SK-N-SH (cell line): ENCODE data around the gene PDZRN4. TPM values are rescaled to one million over a fixed set of nuclear protein-coding genes. Genes with fewer than 3 reads are reported as not detected.

Experiments used
- CTCF ChIA-PET: fragments of 300-600, 350-600 bp; formaldehyde crosslinking; extraction: SDS; loops from one replicate; lab custom pipeline; 2021; lab: Yijun Ruan, JAX
- POLR2A ChIA-PET: fragments of 350-600 bp; sonication (Branson Sonifier 250); formaldehyde crosslinking; extraction: SDS; loops from one replicate; lab custom pipeline; 2020; ENCODE audit warnings: antibody characterized with exemption, inconsistent platforms; lab: Yijun Ruan, JAX
- DNase-seq: peaks from one replicate; pipeline ENCODE4 v3.0.0; 2012
- H2AFZ ChIP-seq: fragments of 200-600 bp; sonication (generic); 2 replicates; pipeline ENCODE4 v1.8.1; 2016; ENCODE audit warnings: antibody characterized with exemption, mild to moderate bottlenecking, low read depth
- H3F3A ChIP-seq: fragments of 200-600 bp; sonication (generic); replicated peaks from 2 replicates; pipeline ENCODE3; 2016; ENCODE audit warnings: antibody characterized with exemption, mild to moderate bottlenecking; ENCODE audit not compliant: insufficient read depth
- H3K27ac ChIP-seq, 2 experiments: fragments of 200-500 bp in 1 of 2; fragments of 200-600 bp in 1 of 2; sonication (Bioruptor generic) in 1 of 2; sonication (generic), shearing (Covaris generic) in 1 of 2; 2 replicates each; pipeline versions ENCODE4 v1.5.1 to v1.6.1; 2014 to 2016; ENCODE audit warnings: low read depth in 2 of 2, inconsistent platforms in 1 of 2, low read length in 1 of 2, mild to moderate bottlenecking in 1 of 2, mixed read lengths in 1 of 2
- H3K27me3 ChIP-seq: fragments of 200-600 bp; sonication (generic), shearing (Covaris generic); 2 replicates; pipeline ENCODE4 v1.6.1; 2016; ENCODE audit warnings: mixed run types; ENCODE audit not compliant: insufficient read depth
- H3K36me3 ChIP-seq, 2 experiments: fragments of 200-500 bp in 1 of 2; fragments of 200-600 bp in 1 of 2; sonication (Bioruptor generic) in 1 of 2; sonication (generic) in 1 of 2; replicated peaks in 1 of 2; 2 replicates each; pipeline versions ENCODE3 to v1.5.1; 2014 to 2016; ENCODE audit warnings: low read length in 1 of 2, mild to moderate bottlenecking in 1 of 2; ENCODE audit not compliant: insufficient read depth in 2 of 2, control insufficient read depth in 1 of 2
- H3K4me1 ChIP-seq, 2 experiments: fragments of 200-500 bp in 1 of 2; fragments of 200-600 bp in 1 of 2; sonication (Bioruptor generic) in 1 of 2; sonication (generic), shearing (Covaris generic) in 1 of 2; 2 replicates each; pipeline versions ENCODE4 v1.5.1 to v1.6.1; 2014 to 2016; ENCODE audit warnings: low read depth in 1 of 2, low read length in 1 of 2, mixed run types in 1 of 2; ENCODE audit not compliant: insufficient read depth in 2 of 2, control insufficient read depth in 1 of 2
- H3K4me2 ChIP-seq: fragments of 200-600 bp; sonication (generic), shearing (Covaris generic); 2 replicates; pipeline ENCODE4 v1.6.1; 2017; ENCODE audit warnings: mixed run types
- H3K4me3 ChIP-seq, 2 experiments: fragments of 200-500 bp in 1 of 2; fragments of 200-600 bp in 1 of 2; sonication (Bioruptor generic) in 1 of 2; sonication (generic), shearing (Covaris generic) in 1 of 2; 2 replicates each; pipeline versions ENCODE4 v1.5.1 to v1.8.1; 2014 to 2016; ENCODE audit warnings: low read depth in 2 of 2, inconsistent platforms in 1 of 2, low read length in 1 of 2, mild to moderate bottlenecking in 1 of 2, mixed read lengths in 1 of 2, moderate library complexity in 1 of 2
- H3K79me2 ChIP-seq: fragments of 200-600 bp; sonication (generic); 2 replicates; pipeline ENCODE4 v1.8.1; 2017; ENCODE audit warnings: mild to moderate bottlenecking; ENCODE audit not compliant: insufficient read depth
- H3K9ac ChIP-seq: fragments of 200-600 bp; sonication (generic); 2 replicates; pipeline ENCODE4 v1.6.1; 2017; ENCODE audit warnings: mixed run types
- H3K9me2 ChIP-seq: fragments of 200-600 bp; sonication (generic); 2 replicates; pipeline ENCODE4 v1.6.1; 2017; ENCODE audit warnings: mixed run types
- H3K9me3 ChIP-seq: fragments of 200-600 bp; sonication (generic); 2 replicates; pipeline ENCODE4 v1.6.1; 2017; ENCODE audit warnings: mixed run types, mild to moderate bottlenecking, moderate library complexity
- H4K20me1 ChIP-seq: fragments of 200-600 bp; sonication (generic); 2 replicates; pipeline ENCODE4 v1.6.1; 2017; ENCODE audit warnings: mild to moderate bottlenecking, mixed run types; ENCODE audit not compliant: insufficient read depth
- EZH2phosphoT487 ChIP-seq: fragments of 200-600 bp; sonication (generic); IDR thresholded peaks from 2 replicates; pipeline ENCODE4 v1.6.1; 2017; ENCODE audit warnings: low read depth, mixed run types, mild to moderate bottlenecking, antibody characterized with exemption, moderate library complexity, borderline replicate concordance
- FOXM1 ChIP-seq: IDR thresholded peaks from 2 replicates; pipeline ENCODE4 v1.4.0; 2012; ENCODE audit warnings: low read depth, mild to moderate bottlenecking
- JUND ChIP-seq: IDR thresholded peaks from 2 replicates; pipeline ENCODE4 v1.4.0; 2012
- RAD21 ChIP-seq: IDR thresholded peaks from 2 replicates; pipeline ENCODE4 v1.6.1; 2012; ENCODE audit warnings: mild to moderate bottlenecking, low read length
- RFX5 ChIP-seq: IDR thresholded peaks from 2 replicates; pipeline ENCODE4 v1.6.1; 2012; ENCODE audit warnings: mild to moderate bottlenecking, improper control_type of control experiment, low read length
- RXRA ChIP-seq: IDR thresholded peaks from 2 replicates; pipeline ENCODE4 v1.4.0; 2012; ENCODE audit warnings: low read depth, mild to moderate bottlenecking, borderline replicate concordance
- YY1 ChIP-seq: IDR thresholded peaks from 2 replicates; pipeline ENCODE4 v1.4.0; 2012; ENCODE audit warnings: low read depth, mild to moderate bottlenecking
- WGBS: methylation state at CpG from one replicate; pipeline ENCODE4 v1.1.6; 2017; ENCODE audit warnings: low lambda C conversion rate; 5-methylcytosine and 5-hydroxymethylcytosine counted together
- polyA plus RNA-seq, 3 experiments: library from polyadenylated mRNA; depleted of rRNA; stranded (reverse); fragments of >200 nt; gene quantifications; 2 replicates each; pipeline ENCODE4 v1.2.3, GENCODE V29; 2012
- TF ChIP-seq, protein P1 (sequence below): fragments of 200-600 bp; sonication (generic); IDR thresholded peaks from 2 replicates; pipeline ENCODE4 v1.6.1; 2017; ENCODE audit warnings: antibody characterized with exemption, mild to moderate bottlenecking, moderate library complexity
- TF ChIP-seq, protein P2 (sequence below): IDR thresholded peaks from 2 replicates; pipeline ENCODE4 v1.6.1; 2012; ENCODE audit warnings: mild to moderate bottlenecking, low read depth, low read length, moderate library complexity
- TF ChIP-seq, protein P3 (sequence below): fragments of 150-350 bp; IDR thresholded peaks from 2 replicates; pipeline ENCODE4 v1.6.1; 2017; ENCODE audit warnings: antibody characterized with exemption, low read length, low read depth, borderline replicate concordance
- TF ChIP-seq, protein P4 (sequence below): IDR thresholded peaks from 2 replicates; pipeline ENCODE4 v1.4.0; 2012; ENCODE audit warnings: low read depth, borderline replicate concordance

The PDZRN4 gene
- polyA plus RNA-seq, 1 of the 3 experiments (the other 2 are of a cell fraction): 0.02 TPM

DNA sequence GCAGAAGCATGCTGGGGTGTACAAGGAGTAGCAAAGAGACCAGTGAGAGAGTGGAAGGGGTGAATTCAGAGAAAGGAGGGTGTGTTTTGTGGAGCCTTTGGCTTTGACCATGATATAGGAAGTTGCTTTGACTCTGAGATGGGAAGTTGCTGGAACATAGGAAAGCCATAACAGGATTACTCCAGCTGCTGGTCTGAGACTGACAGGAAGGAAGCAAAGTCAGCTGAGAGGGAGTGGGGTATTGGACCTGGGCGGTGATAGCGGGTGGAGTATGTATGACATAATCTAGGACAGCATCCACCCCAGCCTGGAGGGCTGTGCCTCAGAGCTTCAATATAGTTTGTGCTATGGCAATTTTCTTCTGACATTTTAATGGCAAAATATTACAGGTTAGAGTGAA, 324.4 kb downstream of the PDZRN4 start:
- Histone ChIP-seq H3K4me1 (peaks cover 0 to 11% of the 10 kb centered on the region in 2 experiments; a peak in 1 of 4 replicates), H3K9me2 (no peaks in the 10 kb centered on the region), H3F3A (no peaks in the 10 kb centered on the region), H3K36me3 (no peaks in the 10 kb centered on the region), H3K9me3 (no peaks in the 10 kb centered on the region), H3K9ac (no peak overlapping the region), H2AFZ (no peak overlapping the region), H3K79me2 (no peaks in the 10 kb centered on the region), H3K27ac (no peak overlapping the region), H3K27me3 (no peaks in the 10 kb centered on the region), H3K4me2 (no peak overlapping the region), H4K20me1 (no peaks in the 10 kb centered on the region), H3K4me3 (no peak overlapping the region)
- 100% methylated on average over 2 of the region's 2 CpGs for WGBS
- no peak for TF ChIP-seq RXRA
- DNase-seq: no peak
- ChIA-PET POLR2A (no interaction called here), CTCF (interaction anchor here (1.0 kb wide), 1 partner anchor 512 kb away, joined by 3 read pairs; no protein-coding TSS in a partner anchor)

DNA sequence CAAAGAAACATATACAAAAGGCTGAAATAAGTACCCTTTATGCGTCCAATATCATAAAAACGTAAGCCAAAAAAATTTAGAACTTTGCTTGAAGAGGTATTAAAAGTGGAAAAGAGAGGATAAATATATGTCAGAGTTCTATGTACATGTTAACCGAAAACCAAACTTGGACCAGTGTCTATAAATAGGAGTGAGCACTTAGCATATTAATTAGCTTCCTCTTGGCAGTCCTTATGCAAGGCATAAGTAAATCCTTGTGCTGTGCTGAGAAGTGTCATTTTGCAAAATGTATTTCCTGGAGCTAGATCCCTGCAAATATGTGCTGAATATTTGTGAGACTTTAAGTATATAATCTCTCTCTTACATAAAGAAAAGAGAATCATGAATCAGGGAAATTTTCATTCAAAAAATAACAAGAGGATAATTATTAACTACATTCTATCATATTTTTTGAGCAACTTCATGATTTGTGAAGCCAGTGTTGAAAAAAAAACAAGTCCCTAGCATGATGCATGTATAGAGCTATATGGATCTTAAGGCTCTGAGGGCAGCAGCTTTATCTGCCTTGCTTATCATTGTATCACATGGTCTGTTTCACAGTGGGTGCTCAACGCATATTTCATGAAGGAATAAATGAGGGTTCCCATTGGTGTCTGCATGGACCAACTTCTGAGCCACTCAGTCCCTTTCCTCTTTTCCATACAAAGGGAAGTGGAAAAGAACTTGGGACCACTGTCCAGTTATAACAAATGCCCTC, 326.1 kb downstream of the PDZRN4 start:
- CTCF ChIA-PET: interaction anchor here (1.2 to 1.6 kb wide), 2 partner anchors 11 to 510 kb away, joined by 3 to 4 read pairs; no protein-coding TSS in a partner anchor
- peaks cover 0 to 11% of the 10 kb centered on the region in 2 experiments; a peak in 1 of 4 replicates for H3K4me1 ChIP-seq

DNA sequence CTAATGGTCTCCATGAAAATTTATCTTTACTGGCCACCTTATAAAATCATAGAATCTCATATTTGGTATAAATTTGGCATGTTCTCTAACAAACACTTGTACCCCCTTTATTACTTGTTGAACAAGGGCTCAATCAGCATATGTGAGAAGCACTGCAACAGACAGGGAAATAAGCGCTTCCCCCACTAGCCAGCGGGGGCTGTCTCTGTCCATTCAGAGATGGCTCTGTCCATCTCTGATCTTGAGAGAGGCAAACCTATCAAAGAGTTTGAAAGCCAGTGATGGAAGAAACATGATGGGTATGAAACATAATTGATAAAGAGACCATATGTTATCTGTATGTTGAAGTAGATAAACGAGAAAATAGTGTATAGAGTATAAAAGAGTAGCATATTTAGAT, 326.8 kb downstream of the PDZRN4 start:
- Histone ChIP-seq H3K27ac (no peak overlapping the region), H3K4me2 (no peak overlapping the region), H3F3A (no peaks in the 10 kb centered on the region), H3K4me1 (peaks cover 0 to 11% of the 10 kb centered on the region in 2 experiments; a peak in 1 of 4 replicates), H3K4me3 (no peak overlapping the region), H2AFZ (no peak overlapping the region), H3K9ac (no peak overlapping the region), H4K20me1 (no peaks in the 10 kb centered on the region), H3K36me3 (no peaks in the 10 kb centered on the region), H3K9me3 (no peaks in the 10 kb centered on the region), H3K79me2 (no peaks in the 10 kb centered on the region), H3K9me2 (no peaks in the 10 kb centered on the region), H3K27me3 (no peaks in the 10 kb centered on the region)
- ChIA-PET CTCF (interaction anchor here (0.8 to 1.6 kb wide), 3 partner anchors 10 to 509 kb away, joined by 3 to 4 read pairs (median 3); no protein-coding TSS in a partner anchor), POLR2A (no interaction called here)
- DNase-seq: peak; percentile 18
- 75% methylated on average over 3 of the region's 3 CpGs for WGBS
- TF ChIP-seq RFX5 (no peak), FOXM1 (no peak), EZH2phosphoT487 (no peak), RAD21 (peak; percentile 56), YY1 (no peak), JUND (no peak)
- TF ChIP-seq, protein P1, sequence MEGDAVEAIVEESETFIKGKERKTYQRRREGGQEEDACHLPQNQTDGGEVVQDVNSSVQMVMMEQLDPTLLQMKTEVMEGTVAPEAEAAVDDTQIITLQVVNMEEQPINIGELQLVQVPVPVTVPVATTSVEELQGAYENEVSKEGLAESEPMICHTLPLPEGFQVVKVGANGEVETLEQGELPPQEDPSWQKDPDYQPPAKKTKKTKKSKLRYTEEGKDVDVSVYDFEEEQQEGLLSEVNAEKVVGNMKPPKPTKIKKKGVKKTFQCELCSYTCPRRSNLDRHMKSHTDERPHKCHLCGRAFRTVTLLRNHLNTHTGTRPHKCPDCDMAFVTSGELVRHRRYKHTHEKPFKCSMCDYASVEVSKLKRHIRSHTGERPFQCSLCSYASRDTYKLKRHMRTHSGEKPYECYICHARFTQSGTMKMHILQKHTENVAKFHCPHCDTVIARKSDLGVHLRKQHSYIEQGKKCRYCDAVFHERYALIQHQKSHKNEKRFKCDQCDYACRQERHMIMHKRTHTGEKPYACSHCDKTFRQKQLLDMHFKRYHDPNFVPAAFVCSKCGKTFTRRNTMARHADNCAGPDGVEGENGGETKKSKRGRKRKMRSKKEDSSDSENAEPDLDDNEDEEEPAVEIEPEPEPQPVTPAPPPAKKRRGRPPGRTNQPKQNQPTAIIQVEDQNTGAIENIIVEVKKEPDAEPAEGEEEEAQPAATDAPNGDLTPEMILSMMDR: peak; percentile 56
- TF ChIP-seq, protein P2, sequence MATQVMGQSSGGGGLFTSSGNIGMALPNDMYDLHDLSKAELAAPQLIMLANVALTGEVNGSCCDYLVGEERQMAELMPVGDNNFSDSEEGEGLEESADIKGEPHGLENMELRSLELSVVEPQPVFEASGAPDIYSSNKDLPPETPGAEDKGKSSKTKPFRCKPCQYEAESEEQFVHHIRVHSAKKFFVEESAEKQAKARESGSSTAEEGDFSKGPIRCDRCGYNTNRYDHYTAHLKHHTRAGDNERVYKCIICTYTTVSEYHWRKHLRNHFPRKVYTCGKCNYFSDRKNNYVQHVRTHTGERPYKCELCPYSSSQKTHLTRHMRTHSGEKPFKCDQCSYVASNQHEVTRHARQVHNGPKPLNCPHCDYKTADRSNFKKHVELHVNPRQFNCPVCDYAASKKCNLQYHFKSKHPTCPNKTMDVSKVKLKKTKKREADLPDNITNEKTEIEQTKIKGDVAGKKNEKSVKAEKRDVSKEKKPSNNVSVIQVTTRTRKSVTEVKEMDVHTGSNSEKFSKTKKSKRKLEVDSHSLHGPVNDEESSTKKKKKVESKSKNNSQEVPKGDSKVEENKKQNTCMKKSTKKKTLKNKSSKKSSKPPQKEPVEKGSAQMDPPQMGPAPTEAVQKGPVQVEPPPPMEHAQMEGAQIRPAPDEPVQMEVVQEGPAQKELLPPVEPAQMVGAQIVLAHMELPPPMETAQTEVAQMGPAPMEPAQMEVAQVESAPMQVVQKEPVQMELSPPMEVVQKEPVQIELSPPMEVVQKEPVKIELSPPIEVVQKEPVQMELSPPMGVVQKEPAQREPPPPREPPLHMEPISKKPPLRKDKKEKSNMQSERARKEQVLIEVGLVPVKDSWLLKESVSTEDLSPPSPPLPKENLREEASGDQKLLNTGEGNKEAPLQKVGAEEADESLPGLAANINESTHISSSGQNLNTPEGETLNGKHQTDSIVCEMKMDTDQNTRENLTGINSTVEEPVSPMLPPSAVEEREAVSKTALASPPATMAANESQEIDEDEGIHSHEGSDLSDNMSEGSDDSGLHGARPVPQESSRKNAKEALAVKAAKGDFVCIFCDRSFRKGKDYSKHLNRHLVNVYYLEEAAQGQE: no peak

More for the DNA sequence above, 326.1 kb downstream of the PDZRN4 start:
- WGBS: 76% methylated on average over 4 of the region's 4 CpGs
- no peaks in the 10 kb centered on the region for H3K9me3 ChIP-seq
- no peak overlapping the region for H3K27ac ChIP-seq
- H3K36me3 ChIP-seq: no peaks in the 10 kb centered on the region
- no peaks in the 10 kb centered on the region for H3F3A ChIP-seq
- DNase-seq: no peak
- H4K20me1 ChIP-seq: no peaks in the 10 kb centered on the region
- H3K9ac ChIP-seq: no peak overlapping the region
- no peaks in the 10 kb centered on the region for H3K79me2 ChIP-seq
- H3K4me2 ChIP-seq: no peak overlapping the region
- POLR2A ChIA-PET: no interaction called here
- TF ChIP-seq, protein P3, sequence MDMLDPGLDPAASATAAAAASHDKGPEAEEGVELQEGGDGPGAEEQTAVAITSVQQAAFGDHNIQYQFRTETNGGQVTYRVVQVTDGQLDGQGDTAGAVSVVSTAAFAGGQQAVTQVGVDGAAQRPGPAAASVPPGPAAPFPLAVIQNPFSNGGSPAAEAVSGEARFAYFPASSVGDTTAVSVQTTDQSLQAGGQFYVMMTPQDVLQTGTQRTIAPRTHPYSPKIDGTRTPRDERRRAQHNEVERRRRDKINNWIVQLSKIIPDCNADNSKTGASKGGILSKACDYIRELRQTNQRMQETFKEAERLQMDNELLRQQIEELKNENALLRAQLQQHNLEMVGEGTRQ: no peak
- TF ChIP-seq, protein P4, sequence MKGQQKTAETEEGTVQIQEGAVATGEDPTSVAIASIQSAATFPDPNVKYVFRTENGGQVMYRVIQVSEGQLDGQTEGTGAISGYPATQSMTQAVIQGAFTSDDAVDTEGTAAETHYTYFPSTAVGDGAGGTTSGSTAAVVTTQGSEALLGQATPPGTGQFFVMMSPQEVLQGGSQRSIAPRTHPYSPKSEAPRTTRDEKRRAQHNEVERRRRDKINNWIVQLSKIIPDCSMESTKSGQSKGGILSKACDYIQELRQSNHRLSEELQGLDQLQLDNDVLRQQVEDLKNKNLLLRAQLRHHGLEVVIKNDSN: no peak
- TF ChIP-seq RAD21 (no peak), EZH2phosphoT487 (no peak), JUND (no peak)
- no peaks in the 10 kb centered on the region for H3K9me2 ChIP-seq
- H3K4me3 ChIP-seq: no peak overlapping the region
- H2AFZ ChIP-seq: no peak overlapping the region
- H3K27me3 ChIP-seq: no peaks in the 10 kb centered on the region
